Glomerular endothelial cell (primary cell): ENCODE results near the gene ADGRD1. TPM values are rescaled to one million over a fixed set of nuclear protein-coding genes. Genes with fewer than 3 reads are reported as not detected.

Source experiments
- DNase-seq: peaks from one replicate; pipeline ENCODE4 v3.0.0-alpha.2; 2011; ENCODE audit warnings: low read depth, low spot score; ENCODE audit errors: extremely low read depth
- total RNA-seq: library from RNA; depleted of rRNA; stranded (reverse); fragments of >200 nt; gene quantifications from 2 replicates; pipeline ENCODE4 v1.2.3, GENCODE V29; 2015

The ADGRD1 gene
- total RNA-seq, 1 donor from 2014 or later = not detected

DNA sequence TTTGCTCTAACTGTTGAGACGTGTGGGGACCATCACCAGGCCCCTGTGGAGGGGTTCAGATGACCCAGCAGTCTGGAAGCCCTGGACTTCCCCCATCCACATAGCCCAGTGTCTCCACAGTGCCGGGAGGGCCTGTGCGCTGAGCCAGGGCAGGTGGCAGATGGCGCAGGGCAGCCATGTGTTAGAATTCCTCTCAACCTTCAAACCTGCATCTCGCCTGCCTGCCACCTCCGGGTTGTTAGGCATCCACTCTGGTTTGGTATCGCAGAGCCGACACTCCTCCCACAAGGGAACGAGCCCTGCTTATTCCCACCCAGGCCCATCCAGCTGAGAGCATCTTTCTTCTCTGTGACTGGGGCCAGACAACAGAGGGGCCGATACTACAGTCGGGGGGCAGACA, 84.5 kb downstream of the ADGRD1 start:
- no peak for DNase-seq

DNA sequence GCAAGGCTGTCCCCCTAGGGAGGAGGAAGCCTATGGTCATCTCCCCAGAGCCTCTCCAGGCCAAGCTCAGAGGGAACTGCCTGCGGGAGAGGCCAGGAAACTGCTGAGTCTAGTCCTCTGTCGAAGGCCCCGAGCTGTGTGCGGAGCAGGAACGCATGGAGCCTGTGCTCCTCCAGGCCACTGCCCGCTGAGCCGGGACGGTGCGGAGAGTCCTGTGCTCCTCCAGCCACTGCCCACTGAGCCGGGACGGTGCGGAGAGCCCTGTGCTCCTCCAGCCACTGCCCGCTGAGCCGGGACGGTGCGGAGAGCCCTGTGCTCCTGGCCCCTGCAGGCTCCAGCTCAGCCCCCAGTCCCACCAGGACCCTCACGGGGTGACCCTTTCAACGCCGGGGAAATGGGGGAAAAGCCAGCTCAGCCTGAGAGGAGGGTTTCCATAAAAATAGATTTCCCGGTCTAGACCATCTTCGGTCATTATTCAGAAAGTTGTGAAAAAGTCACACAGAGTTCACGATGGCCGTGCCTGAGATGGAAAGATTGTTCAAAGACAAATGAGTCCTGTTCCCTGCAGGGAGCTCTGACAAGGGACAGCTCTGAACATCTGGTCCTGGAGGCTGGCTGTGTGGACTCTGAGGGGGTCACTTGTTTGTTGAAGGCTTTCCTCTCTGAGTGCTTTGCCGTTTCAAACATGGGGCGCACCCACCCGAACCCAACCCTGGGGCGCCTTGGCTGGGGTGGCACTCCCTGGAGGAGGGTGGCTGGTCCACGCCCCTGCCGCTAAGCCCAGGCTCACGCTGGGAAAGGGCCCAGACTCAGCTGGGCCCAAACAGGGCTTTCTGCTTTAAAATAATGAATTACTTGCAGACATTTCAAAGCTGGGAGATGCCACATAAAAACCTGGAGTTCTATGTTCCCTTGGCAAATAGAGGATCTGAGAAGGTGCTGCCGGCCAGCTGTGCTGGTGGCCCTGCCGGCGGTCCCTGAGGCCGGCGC, 85.5 kb downstream of the ADGRD1 start:
- no peak for DNase-seq

DNA sequence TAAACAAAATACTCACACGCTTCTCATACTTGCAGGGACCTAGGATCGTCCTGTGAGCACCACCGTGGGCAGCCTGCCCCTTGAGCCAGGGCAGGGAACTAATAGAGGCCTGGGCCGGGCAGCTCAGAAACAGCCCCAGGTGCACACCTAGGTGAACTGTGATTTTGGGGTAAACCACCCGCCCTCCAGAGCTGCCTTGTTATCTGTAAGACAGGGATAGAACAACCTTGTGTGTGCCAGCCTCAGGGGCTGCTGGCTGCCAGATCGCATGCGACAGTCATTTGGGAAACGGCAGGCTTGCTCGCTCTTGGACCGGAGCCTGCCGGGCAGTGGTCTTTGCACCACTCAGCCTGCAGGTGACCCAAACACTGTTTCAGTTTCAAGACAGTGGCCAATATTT, 86.8 kb downstream of the ADGRD1 start:
- DNase-seq = no peak

DNA sequence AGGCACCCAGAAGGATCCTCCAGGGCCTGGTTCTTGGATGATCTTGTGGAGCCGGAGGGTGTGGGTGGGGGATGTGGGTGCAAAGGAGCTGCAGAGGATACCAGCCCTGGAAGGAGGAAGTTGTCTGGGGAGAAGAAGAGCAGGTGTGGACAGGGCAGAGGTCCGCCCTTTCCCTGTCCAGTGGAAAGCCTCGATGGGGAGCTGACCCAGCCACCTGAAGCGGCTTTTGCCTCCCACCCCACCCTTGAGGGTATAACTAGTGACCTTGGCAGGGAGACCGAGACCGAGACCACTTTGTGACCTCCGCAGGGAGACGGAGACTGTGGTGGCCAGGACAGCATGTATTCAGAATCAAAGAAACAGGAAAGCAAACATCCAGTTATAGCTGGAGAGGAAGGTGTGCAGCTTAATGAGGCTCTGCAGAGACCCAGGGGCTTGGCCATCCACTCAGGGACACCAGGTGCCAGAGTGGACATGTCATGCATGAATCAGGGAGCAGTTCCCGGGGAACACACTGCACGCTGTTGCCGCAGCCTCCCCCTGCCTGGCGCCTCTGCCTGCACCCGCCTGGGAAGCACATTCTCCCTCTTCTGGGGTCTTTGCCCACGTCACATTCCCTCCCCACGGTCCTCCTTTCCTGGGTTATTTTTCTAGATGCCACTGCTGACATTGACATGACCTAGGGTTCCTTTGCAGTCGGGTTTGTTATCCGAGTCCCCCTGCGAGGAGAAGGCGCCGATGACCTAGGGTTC, 87.7 kb downstream of the ADGRD1 start:
- no peak for DNase-seq

DNA sequence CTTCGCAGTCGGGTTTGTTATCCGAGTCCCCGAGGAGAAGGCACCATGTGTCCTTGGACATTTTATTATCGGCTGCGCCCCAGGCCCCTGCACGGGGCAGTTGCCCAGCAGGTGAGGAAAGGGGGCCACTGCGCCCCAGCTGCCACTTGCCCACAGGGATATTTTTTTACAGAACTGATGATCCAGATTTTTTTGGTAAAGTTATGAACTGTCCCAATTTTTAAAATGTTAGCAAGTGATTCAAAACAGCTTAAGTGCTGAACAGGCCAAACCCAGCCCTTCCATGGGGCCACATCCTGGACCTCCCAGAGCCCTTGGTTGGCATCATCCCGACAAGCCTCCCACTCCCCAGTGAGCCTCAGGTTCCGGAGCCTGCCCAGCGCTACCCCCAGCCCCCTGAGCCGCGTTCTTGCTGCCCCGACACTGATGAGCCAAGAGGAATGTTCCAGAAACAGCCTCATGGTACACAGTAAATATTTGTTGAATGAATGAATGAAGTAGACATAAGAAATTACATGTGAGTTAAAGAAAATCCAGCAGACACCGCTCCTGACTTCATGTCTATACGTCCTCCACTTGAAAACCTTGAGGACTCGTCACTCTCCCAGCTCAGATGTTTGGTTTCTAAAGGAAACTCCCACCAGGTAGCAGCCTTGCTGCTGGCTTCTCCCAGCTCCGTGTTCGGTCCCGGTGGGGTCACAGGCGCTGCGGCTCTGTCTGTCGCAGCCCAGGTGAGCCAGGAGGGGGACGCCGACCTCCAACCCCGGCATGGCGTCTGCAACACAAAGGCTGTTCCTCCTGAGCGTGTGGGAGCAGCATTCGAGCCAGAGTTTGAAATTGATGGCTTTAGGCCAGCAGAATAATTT, 88.5 kb downstream of the ADGRD1 start:
- DNase-seq = no peak

DNA sequence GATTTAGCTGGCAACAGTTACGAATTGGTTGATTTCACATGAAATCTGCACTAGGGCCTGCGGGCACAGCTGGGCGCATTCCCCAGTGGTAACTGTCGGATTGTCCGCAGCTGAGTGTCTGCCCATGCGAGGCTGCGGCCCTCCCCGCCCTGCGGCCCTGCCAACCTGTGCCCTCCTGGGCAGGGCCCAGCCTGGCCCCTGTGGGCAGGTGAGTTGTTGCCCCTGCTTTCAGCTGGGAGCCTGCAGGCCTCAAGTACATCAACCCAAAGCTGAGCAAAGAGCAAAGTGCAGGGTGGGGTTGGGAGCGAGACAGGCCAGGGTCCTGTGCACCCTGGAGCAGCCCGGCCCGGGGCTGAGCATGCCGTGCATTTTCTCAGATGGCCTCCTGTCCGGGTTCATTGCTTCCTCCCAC, 89.1 kb downstream of the ADGRD1 start:
- no peak for DNase-seq

DNA sequence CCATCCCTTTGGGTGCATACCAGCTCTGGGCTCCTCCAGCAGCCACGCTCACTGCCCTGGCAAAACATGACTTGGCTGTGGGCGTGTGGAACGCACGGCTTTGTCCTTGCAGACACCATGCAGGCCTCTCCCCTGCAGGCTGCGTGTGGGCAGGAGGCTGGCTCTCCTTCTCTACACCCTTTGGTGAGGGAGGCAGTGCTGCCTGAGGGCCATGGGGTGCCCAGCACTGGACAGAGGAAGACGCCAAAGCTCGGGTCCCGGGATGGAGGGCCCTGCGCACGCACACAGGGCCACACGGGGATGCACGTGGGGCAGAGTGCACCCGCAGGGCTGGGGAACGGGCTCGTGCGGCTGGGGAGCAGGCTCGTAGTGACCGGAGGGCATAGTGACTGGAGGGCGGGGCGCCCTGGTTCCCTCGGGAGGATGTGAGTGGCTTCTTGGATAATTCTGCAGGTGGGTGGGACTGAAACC, 89.7 kb downstream of the ADGRD1 start:
- no peak for DNase-seq

DNA sequence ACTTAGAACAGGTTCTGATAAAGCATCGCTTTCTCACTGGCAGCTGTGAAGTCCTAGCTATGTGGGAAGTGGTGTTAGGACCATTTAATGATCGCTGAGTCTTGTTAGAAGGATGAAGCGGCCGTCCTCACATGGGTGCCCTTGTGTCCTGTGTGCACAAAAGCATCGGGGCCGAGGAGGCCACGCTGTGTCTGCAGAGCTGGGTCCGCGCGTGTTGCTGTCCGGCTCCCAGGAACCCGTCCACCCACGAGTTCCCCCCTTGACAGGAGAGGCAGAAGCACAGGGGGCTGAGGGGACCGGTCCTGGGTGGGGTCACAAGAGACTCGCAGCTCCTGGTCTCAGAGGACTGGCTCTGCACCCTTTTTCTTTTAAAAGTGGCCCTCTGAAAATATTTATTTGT, 90.4 kb downstream of the ADGRD1 start:
- DNase-seq = no peak

DNA sequence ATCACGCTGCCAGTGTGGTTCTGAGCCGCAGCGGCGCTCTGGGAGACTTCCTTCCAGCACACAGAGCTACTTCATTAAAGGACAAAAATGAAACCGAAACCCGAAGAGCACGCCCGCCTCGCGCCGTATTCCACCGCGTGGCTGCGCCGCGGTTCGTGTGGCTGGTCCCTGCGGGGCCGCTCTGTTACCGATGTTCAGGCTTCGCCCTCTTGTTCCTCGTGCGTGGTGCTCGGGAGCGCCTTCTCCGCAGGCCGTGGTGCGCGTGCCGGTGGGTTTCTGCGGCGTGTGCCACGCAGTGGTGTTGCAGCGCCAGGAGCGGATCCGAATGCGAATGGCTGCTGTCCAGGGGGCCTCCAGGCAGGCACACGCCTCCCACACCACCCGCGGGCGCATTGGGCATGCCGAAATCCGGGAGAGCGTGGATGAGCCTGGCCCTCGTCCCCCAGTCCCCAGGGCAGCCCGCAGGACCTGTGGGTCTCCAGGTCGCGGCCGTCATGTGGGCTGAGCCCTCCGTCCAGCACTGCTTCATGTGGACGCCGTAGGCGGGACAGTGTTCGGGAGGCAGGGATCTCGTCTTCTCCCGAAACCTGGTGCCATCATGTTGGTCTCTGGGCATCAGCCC, 91.2 kb downstream of the ADGRD1 start:
- no peak for DNase-seq

DNA sequence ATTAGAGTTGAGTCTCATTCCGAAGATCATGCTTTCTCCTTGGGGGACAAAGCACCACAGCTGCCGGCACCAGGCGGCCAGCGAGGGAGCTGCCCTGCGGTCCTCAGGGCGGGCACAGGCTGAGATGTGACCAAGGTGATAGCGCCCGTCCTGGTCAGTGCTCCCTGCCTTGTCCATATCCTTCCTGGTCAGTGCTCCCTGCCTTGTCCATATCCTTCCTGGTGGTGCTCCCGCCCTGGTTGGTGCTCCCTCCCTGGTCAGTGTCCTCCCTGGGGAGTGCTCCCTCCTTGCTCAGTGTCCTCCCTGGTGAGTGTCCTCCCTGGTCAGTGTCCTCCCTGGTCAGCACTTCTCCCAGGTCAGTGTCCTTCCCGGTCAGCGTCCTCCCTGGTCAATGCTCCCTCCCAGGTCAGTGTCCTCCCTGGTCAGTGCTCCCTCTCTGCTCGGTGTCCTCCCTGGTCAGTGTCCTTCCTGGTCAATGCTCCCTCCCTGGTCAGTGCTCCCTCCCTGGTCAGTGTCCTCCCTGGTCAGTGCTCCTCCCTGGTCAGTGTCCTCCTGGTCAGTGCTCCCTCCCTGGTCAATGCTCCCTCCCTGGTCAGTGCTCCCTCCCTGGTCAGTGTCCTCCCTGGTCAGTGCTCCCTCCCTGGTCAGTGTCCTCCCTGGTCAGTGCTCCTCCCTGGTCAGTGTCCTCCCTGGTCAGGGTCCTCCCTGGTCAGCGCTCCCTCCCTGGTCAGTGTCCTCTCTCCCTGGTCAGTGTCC, 92.2 kb downstream of the ADGRD1 start:
- DNase-seq = no peak

DNA sequence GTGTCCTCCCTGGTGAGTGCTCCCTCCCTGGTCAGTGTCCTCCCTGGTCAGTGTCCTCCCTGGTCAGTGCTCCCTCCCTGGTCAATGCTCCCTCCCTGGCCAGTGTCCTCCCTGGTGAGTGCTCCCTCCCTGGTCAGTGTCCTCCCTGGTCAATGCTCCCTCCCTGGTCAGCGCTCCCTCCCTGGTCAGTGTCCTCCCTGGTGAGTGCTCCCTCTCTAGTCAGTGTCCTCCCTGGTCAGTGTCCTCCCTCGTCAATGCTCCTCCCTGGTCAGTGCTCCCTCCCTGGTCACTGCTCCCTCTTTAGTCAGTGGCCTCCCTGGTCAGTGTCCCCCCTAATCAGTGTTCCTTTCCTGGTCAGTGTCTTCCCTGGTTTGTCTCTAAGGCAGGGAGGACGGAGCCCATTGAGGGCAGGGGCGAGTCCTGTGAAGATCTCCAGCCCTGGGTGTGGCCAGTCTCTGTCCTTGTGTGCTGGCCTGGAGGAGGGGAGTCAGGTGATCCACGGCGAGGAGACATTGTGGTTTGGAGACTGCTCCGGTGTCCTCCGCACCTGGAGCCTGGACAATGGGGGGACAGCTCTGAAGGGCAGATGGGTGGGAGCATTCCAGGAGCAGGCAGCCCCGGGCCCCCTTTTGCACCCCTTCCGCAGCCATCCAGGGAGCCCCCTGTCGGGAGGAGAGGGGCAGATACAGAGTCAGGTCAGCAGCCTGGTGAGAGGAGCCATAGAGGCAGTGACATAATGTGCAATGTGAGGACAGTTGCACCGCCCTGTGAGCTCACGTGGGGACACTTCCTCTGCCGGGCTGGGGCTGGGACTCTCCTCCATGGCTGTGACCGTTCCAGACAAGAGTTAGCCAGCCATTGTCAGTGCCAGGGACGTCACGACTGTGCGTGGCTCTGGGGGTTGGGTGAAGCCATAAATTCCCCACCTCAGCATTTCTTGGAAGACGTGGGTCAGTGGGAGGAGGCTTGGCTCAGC, 93.4 kb downstream of the ADGRD1 start:
- no peak for DNase-seq

DNA sequence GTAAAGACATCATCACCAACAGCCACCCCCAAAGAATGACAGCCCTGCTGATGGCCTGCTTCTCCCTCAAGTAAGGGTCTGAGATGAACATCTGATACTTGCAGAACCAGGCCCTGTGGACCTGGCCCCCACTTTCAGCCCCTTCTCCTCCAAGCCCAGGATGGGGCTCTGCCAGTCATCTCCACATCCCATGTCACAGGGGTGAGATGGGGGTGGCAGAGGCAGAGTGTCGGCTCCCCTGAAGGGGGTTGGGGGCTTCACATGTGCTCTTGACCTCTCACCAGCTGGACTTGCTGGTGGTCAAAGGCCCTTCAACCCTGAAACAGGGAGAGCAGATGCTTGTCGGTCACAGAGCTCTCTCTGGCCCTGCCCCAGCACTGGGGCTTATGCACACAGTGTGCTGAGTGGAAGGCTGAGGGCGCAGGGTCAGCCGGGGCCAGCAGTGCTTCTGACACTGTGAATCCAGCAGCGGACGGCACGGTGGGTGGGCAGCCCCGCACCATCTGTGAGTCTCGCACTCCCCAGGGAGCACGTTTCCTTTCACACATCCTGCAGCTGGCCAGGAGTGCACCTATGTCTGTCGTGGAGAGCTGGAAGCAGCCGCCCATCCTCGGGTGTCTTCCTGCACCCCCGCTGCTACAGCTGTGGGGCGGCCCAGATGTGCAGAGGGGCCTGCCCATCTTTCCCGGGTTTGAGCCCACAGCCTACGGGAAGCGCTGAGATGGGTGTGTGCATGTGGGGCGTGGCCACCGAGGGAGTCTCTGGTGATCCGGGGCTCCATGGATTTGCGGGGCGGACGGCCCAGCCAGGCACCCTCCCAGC, 94.3 kb downstream of the ADGRD1 start:
- DNase-seq = no peak

DNA sequence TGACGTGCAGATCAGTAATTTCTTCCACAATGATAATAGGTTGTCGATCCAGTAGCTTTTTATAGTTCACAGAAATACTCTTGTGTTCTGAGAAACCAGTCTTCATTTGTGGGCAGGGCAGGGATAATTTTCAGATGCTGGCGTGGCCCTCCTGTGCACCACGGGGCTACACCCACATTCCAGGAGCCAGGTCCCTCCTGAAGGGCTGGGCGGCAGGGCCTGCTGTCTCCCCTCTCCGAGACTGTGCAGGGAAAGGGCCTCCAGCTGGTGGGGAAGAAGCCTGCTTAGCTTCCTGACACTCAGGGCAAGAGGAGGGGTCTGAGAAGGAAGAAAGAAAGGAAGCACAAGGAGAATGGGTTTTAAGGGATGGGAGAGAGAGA, 94.9 kb downstream of the ADGRD1 start:
- no peak for DNase-seq

DNA sequence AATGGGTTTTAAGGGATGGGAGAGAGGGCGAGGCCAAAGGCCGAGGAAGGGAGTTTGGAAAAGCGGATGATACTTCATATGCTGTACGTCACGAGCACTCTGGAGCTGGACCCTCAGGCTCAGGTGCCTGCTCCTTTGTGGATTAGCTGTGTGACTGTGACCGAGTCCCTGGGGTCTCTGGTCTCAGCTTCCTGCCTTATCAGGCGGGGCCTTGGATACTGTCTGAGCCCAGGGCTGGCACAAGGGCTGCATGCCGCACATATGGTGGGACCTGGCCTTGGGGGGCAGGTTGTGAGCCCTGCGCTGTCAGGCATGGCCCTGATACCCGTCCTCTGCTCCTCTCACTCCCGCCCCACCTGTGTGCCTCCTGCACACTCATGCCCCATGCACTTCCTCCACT, 95.3 kb downstream of the ADGRD1 start:
- DNase-seq = no peak

DNA sequence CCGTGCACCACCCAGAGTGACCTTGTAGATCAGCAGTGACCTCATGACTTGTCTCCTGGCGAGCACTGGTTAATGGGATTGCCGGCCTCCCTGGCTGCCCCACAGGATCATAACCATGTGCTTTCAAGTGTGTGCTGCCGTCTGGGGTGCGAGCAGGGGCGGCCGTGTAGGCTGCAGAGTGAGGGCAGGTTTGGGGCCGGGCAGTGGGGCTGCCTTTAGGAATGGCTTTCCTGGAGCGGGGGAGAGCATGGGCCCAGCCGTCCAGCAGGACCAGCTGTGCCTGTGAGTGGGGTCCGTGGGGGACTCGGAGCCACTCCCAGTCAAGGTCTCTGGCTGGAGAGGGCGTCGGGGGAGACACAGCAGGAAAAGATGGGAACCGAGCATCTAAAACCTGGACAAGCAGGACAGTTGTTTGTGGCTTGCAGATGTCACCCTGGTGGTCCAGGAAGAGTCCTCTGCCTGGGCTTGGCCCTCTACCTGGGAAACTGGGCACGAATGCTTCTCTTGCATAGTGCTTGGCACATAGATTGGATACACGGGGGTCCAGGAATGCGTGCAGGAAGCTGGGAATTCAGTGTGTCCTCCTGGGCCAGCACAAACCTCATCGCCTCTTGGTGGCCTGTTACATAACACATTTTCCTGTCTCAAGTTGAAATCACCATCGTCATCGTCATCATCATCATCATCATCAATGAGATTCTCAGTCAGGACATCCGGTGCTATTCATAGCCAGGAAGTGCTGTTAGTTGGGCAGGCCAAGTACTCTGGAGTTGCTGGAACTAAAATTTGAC, 96.0 kb downstream of the ADGRD1 start:
- peak; percentile 9 for DNase-seq

DNA sequence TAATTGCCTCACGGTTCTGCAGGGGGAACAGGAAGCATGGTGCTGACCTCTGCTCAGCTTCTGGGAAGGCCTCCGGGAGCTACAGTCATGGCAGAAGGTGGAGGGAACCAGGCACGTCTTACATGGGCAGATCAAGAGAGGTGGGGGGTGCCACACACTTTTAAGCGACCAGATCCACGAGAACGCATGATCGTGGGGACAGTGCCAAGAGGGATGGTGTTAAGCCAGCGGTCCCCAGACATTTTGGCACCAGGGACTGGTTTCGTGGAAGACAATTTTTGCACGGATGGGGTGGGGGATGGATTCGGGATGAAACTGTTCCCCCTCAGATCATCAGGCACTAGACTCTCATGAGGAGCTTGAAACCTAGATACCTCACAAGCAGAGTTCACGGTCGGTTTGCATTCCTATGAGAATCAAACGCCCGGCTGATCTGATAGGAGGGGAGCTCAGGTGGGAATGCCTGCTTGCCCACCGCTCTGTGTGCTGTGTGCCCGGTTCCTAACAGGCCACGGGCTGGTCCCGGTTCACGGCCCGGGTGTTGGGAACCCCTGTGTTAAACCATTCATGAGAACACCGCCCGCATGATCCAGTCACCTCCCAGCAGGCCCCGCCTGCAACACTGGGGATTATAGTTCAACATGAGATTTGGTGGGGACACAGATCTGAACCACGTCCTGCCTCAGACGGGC, 96.9 kb downstream of the ADGRD1 start:
- no peak for DNase-seq
